ENCODE measurements around the gene IL4I1.

Gene IL4I1

DNA sequence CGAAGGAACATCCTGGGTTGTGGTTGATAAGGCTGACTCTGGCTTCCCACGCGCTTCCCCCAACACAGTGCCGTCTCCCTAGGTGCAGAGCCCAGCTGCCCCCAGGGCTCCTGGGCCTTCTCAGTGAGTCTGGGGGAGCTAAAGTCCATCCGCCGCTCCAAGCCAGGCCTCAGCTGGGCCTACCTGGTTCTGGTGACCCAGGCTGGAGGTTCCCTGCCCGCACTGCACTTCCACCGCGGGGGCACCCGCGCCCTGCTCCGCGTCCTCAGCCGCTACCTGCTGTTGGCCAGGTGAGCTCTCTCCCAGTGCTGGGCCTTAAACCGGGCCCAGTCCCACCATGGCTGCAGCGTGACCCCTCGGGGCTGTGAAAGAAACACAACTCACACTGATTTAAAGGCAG lies 15.5 kb downstream of the IL4I1 start:
- POLR2A ChIA-PET, result interaction anchor here (1.2 kb wide), 1 partner anchor 48 kb away, joined by 6 read pairs; the partner anchor contains the start of genes ATF5 and NUP62
- CTCF ChIA-PET, result interaction anchor here (1.5 kb wide), 1 partner anchor 17 kb away, joined by 4 read pairs; no protein-coding TSS in a partner anchor
- DNase-seq (ENCODE audit: extremely low spot score), result no peak
- TF ChIP-seq CTCF (IDR thresholded peaks at IDR 0.05; ENCODE audit: control extremely low read depth, extremely low read depth, low read depth, missing control alignments), result no peak

GRCh38 chr19:49880162-49880869 lies 16.4 kb downstream of the IL4I1 start:
- no peak for TF ChIP-seq CTCF (IDR thresholded peaks at IDR 0.05; ENCODE audit: control extremely low read depth, extremely low read depth, low read depth, missing control alignments)
- POLR2A ChIA-PET, result interaction anchor here (1.2 kb wide), 1 partner anchor 49 kb away, joined by 6 read pairs; the partner anchor contains the start of genes ATF5 and NUP62
- DNase-seq (ENCODE audit: extremely low spot score), result no peak
- CTCF ChIA-PET, result interaction anchor here (1.5 kb wide), 1 partner anchor 18 kb away, joined by 4 read pairs; no protein-coding TSS in a partner anchor

DNA sequence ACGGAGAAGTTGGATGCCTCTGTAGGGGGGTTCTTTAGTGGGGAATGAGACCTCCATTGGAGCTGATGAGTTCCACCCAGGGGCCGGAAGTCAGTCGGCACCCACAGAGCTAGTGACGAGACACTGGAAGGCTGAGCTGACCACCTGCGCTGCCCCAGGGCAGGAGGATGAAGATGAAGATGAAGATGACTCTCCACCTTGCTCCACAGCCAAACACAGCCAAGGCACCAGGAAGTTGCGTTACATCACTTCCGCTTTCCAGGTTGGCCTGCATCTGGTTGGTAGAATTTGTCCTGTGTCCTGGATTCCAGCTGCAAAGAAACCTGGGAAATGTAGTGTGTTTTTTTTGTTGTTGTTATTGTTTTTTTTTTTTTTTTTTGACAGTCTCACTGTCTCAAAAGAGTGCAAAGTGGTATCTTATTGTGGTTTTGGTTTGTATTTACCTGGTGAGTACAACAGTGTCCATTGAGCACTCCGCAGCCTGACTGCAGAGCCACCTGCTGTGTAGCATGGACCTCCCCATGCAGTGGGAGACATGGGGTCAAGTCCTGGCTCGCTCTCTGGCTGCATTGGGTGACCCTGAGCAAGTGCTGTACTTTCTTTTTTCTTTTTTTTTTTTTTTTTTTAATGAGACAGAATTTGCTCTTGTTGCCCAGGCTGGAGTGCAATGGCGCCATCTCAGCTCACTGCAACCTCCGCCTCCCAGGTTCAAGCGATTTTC lies 17.3 kb downstream of the IL4I1 start:
- ChIA-PET CTCF (no interaction called here), POLR2A (no interaction called here)
- TF ChIP-seq CTCF (IDR thresholded peaks at IDR 0.05; ENCODE audit: control extremely low read depth, extremely low read depth, low read depth, missing control alignments), result no peak
- DNase-seq (ENCODE audit: extremely low spot score), result no peak

DNA sequence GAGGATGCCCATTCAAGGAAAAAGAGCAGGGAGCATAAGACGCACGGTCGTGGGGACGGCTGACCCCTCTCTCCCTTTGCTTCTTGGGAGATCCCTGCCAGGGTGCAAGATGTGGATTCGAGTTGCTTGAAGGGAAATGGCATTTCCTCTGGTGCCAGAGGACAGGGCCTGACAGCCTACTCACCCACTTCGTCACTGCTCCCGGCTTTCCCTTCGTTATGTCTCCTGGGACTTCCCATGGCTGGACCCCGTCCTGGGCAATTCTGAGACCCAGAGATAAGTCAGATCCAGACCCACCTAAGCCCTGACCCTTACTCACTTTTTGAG lies 18.0 kb downstream of the IL4I1 start:
- POLR2A ChIA-PET, result no interaction called here
- DNase-seq (ENCODE audit: extremely low spot score), result no peak
- TF ChIP-seq CTCF (IDR thresholded peaks at IDR 0.05; ENCODE audit: control extremely low read depth, extremely low read depth, low read depth, missing control alignments), result no peak
- CTCF ChIA-PET, result no interaction called here

DNA sequence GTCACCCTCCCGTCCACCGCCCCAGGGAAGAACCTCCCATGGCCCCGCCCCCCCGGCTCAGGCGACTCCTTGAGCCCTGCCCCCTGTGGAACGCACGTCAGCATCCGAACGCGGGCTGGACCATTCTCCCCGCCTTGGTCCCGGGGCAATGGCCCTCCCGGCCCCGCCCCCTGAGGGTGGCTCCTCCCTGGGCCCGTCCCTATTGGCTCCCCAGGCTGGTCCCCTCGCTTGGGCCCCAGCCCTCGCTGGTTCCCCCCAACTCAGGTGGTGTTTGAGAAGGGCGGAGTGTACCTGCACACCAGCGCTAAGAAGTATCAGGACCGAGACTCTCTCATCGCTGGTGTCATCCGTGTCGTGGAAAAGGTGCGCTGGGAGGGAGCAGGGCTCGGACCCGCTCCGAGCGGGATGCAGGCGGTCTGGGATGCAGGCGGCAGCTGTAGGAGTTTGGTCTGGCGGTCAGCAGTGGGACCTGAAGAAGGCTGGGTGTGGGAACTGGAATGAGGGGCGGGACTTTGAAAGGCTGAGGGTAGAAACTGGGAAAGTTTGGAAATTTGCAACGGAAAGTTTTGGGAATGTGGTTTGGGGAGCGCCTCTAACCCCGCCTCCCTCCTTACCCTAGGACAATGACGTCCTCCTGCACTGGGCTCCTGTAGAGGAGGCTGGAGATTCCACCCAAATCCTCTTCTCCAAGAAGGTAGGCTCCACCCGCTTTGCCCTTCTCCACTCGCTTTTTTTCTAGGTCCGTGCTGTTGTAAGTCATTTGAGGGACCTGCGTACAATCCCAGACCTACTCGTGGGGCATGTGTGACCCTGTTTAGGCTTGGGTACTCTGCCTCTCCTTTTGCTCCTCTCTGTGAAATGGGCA lies 18.6 kb downstream of the IL4I1 start:
- peak; percentile 97 for DNase-seq (ENCODE audit: extremely low spot score)
- ChIA-PET POLR2A (interaction anchor here (0.6 kb wide), 1 partner anchor 10 kb away, joined by 3 read pairs; no protein-coding TSS in a partner anchor), CTCF (interaction anchor here (1.2 kb wide), 1 partner anchor 12 kb away, joined by 4 read pairs; no protein-coding TSS in a partner anchor)
- no peak for TF ChIP-seq CTCF (IDR thresholded peaks at IDR 0.05; ENCODE audit: control extremely low read depth, extremely low read depth, low read depth, missing control alignments)
